HUDEP-2 (cell line): ENCODE data around the gene ZPR1.
"Not testable (repeated sequence)": the region's sequence is repeated elsewhere in the genome, so short reads cannot be mapped to it uniquely, and the experiment has no call there.

ENCODE experiments used
- DNase-seq, 76 experiments: peaks; one replicate each; lab custom pipeline; 2025; ENCODE audit not compliant: unreplicated experiment in 76 of 76; lab: John Stamatoyannopoulos, UW

Gene ZPR1, protein sequence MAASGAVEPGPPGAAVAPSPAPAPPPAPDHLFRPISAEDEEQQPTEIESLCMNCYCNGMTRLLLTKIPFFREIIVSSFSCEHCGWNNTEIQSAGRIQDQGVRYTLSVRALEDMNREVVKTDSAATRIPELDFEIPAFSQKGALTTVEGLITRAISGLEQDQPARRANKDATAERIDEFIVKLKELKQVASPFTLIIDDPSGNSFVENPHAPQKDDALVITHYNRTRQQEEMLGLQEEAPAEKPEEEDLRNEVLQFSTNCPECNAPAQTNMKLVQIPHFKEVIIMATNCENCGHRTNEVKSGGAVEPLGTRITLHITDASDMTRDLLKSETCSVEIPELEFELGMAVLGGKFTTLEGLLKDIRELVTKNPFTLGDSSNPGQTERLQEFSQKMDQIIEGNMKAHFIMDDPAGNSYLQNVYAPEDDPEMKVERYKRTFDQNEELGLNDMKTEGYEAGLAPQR

DNA sequence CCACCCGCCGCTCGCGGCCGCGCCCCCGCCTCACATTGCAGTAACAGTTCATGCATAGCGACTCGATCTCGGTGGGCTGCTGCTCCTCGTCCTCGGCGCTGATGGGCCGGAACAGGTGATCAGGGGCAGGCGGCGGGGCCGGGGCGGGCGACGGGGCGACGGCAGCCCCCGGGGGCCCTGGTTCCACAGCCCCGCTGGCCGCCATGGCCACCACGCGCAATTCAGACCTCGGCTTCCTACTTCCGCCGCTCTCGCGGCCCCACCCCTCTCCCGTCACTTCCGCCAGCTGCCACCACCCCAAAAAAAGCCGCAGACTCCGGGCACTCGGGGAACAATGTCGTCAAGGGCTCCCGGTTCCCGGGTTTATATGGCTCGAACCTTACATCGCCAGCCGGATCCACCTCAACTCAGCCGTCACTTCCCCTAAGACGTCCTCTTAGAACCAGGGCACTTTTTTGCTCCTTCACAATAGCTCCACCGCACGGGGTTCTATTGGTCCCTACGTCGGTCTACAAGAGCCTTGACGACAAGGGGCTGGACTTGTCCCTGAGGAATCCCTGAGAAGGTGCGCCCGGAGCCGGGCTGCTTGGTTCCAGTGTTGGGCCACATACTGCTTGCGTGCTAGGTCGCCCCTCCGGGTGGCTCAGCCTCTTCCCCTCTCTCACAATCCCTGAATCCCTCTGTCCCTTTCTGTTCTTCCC, at the start of gene ZPR1:
Gene ZPR1 (minus strand): TSS at position 238 of the 701 bp plus-strand sequence. CDS start 33 bp downstream, at position 205.
- DNase-seq = peak in 60 of 76 experiments; percentile 3 to 77 (median 54)

DNA sequence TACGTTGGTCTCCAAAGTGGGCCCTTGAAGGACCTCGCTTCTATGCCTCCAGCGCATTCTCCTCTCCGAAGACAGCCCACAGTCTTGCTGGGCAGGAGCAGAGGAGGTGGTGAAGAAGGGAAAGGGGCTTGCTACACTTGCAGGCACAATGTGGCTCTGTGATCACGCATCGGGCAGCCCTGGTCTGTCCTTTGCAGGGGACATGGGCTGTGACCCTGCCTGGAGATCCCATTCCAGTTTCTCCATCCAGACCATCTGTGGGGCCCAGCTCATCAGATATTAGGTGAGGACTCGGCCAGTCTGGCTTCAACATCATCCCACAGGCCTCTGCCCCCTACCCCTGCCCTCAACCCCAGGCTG, 48.8 kb upstream of the ZPR1 start:
- DNase-seq = no peak

DNA sequence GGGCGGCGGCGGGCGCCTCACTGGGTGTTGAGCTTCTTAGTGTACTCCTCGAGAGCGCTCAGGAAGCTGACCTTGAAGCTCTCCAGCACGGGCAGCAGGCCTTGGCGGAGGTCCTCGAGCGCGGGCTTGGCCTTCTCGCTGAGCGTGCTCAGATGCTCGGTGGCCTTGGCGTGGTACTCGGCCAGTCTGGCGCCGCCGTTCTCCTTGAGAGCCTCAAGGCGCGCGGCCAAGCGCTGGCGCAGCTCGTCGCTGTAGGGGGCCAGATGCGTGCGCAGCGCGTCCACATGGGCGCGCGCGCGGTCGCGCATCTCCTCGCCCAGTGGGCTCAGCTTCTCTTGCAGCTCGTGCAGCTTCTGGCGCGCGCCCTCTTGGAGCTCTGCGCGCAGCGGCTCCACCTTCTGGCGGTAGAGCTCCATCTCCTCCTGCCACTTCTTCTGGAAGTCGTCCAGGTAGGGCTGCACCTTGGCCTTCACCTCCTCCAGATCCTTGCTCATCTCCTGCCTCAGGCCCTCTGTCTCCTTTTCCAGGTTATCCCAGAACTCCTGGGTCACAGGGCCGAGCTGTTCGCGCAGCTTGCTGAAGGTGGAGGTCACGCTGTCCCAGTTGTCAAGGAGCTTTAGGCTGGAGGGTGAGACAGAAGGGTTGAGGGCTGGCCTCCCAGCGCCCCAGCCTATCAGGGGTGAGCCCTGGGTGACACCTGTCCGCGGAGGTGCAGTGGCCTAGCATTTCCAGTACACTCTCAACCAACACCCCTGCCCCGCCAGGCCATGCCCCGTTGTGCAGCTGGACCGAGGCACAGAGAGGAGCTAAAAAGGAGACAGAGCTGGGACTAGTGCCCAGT, 48.2 kb upstream of the ZPR1 start:
- peak in 75 of 76 experiments; percentile 8 to 91 (median 78) for DNase-seq

DNA sequence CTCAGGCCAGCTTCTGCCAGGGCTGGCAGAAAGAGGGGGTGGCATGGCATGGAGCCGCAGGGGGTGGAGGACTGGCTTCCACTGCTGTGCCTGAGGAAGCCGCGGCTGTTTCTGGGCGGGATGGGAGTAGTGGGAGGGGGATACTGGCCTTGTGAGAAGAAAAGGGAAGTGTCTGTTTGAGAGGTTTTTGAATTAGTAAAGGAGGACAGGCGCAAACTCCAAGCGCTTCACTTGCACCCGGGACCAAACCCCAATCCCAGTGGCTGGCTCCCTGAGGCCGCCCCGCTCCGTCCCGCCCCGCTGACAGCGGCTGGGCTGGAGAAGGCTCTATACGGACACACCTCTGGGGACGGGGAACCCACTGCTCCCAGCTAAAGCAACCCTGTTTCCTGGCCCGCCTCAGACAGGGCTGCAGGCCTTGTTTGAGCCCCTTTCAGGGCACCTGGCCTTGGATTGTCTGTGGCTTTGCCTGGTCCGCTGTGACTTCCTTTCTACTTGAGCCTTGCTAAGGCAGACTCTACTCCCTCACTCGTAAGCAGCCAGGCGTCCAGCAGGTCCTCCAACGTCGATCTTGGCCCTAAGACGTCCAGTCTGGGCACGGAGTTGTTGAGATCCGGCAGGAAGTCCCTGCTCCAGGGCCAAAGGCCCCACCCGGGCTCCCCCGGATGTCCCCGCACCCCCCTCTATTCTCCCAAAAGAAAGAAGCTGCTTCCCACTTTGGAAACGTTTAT, 47.4 kb upstream of the ZPR1 start:
- DNase-seq = no peak

DNA sequence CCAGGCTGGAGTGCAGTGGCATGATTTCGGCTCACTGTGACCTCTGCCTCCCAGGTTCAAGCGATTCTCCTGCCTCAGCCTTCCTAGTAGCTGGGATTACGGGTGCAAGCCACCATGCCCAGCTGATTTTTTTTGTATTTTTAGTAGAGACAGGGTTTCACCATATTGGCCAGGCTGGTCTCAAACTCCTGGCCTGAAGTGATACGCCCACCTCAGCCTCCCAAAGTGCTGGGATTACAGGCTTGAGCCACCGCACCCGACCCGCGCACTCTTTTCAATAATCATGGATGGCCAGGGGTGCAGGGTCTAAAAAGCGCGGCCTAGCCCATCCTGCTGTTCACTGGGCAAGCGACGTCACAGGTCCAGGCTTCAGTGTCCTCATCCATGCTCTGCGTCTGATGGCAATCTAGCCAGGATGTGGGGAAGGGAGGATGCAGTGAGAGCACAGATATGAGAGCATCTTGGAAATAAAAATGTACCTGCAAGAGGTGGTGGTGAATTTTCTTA, 46.8 kb upstream of the ZPR1 start:
- not testable (repeated sequence) for DNase-seq

DNA sequence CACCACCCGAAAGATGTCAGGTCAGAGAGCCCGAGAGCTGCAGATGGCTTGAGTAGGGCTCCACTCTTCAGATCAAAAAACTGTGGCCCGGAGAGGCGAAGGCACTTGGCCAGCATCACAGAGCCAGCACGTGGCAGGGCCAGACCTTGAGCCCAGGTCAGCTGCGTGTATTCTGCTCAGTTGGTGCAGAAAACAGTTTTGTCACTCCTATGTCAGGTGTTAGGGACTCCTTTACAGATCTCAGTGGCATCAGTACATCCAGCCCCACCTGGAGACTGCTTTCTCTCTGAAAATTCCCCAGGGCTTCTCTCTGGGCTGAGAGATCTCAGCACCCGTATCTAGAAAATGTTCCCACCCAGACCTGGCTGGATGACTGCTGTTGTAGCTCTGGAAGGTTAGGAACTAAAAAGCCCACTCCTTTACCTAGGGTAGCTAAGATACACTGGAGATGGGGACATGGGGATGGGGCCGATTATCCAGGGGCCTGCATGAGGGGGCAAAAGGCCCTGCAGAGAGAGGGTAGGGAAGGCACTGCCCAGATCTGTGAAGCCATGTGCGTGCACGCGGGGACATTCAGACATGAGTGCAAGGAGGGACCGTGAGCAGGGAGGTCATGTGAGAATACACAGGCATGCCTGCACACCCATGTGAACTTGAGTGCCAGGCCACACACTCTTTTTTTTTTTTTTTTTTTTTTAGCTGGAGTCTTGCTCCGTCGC, 46.2 kb upstream of the ZPR1 start:
- DNase-seq = no peak

DNA sequence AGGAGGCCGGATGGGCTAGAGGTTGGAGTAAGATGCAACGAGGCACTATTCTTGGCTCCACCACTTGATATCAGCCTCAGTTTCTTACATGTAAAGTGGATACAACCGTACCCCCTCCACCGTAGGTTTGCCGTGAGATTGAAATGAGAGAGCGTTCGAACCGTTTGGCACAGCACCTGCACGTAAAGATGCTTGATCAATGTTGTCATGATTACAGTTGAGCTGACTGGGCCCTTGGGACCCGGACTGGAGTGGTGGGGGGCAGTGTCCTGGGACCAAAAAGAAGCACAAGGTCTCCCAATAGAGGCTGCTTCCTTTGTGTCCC, 45.6 kb upstream of the ZPR1 start:
- DNase-seq = no peak

DNA sequence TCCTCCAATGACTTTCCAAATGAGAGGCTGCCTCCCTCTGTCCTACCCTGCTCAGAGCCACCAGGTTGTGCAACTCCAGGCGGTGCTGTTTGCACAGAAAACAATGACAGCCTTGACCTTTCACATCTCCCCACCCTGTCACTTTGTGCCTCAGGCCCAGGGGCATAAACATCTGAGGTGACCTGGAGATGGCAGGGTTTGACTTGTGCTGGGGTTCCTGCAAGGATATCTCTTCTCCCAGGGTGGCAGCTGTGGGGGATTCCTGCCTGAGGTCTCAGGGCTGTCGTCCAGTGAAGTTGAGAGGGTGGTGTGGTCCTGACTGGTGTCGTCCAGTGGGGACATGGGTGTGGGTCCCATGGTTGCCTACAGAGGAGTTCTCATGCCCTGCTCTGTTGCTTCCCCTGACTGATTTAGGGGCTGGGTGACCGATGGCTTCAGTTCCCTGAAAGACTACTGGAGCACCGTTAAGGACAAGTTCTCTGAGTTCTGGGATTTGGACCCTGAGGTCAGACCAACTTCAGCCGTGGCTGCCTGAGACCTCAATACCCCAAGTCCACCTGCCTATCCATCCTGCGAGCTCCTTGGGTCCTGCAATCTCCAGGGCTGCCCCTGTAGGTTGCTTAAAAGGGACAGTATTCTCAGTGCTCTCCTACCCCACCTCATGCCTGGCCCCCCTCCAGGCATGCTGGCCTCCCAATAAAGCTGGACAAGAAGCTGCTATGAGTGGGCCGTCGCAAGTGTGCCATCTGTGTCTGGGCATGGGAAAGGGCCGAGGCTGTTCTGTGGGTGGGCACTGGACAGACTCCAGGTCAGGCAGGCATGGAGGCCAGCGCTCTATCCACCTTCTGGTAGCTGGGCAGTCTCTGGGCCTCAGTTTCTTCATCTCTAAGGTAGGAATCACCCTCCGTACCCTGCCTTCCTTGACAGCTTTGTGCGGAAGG, 44.8 kb upstream of the ZPR1 start:
- no peak for DNase-seq

DNA sequence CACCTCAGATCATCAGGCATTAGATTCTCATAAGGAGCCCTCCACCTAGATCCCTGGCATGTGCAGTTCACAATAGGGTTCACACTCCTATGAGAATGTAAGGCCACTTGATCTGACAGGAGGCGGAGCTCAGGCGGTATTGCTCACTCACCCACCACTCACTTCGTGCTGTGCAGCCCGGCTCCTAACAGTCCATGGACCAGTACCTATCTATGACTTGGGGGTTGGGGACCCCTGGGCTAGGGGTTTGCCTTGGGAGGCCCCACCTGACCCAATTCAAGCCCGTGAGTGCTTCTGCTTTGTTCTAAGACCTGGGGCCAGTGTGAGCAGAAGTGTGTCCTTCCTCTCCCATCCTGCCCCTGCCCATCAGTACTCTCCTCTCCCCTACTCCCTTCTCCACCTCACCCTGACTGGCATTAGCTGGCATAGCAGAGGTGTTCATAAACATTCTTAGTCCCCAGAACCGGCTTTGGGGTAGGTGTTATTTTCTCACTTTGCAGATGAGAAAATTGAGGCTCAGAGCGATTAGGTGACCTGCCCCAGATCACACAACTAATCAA, 44.0 kb upstream of the ZPR1 start:
- DNase-seq = no peak

DNA sequence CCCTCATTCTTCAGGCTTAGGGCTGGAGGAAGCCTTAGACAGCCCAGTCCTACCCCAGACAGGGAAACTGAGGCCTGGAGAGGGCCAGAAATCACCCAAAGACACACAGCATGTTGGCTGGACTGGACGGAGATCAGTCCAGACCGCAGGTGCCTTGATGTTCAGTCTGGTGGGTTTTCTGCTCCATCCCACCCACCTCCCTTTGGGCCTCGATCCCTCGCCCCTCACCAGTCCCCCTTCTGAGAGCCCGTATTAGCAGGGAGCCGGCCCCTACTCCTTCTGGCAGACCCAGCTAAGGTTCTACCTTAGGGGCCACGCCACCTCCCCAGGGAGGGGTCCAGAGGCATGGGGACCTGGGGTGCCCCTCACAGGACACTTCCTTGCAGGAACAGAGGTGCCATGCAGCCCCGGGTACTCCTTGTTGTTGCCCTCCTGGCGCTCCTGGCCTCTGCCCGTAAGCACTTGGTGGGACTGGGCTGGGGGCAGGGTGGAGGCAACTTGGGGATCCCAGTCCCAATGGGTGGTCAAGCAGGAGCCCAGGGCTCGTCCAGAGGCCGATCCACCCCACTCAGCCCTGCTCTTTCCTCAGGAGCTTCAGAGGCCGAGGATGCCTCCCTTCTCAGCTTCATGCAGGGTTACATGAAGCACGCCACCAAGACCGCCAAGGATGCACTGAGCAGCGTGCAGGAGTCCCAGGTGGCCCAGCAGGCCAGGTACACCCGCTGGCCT, 42.5 kb upstream of the ZPR1 start:
- no peak for DNase-seq

DNA sequence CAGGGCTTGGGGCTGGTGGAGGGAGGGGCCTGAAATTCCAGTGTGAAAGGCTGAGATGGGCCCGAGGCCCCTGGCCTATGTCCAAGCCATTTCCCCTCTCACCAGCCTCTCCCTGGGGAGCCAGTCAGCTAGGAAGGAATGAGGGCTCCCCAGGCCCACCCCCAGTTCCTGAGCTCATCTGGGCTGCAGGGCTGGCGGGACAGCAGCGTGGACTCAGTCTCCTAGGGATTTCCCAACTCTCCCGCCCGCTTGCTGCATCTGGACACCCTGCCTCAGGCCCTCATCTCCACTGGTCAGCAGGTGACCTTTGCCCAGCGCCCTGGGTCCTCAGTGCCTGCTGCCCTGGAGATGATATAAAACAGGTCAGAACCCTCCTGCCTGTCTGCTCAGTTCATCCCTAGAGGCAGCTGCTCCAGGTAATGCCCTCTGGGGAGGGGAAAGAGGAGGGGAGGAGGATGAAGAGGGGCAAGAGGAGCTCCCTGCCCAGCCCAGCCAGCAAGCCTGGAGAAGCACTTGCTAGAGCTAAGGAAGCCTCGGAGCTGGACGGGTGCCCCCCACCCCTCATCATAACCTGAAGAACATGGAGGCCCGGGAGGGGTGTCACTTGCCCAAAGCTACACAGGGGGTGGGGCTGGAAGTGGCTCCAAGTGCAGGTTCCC, 41.8 kb upstream of the ZPR1 start, which contains the start of gene APOC3:
Gene APOC3 (plus strand): TSS at position 383 of the 659 bp plus-strand sequence. CDS start 676 bp downstream, outside the sequence.
- no peak for DNase-seq

DNA sequence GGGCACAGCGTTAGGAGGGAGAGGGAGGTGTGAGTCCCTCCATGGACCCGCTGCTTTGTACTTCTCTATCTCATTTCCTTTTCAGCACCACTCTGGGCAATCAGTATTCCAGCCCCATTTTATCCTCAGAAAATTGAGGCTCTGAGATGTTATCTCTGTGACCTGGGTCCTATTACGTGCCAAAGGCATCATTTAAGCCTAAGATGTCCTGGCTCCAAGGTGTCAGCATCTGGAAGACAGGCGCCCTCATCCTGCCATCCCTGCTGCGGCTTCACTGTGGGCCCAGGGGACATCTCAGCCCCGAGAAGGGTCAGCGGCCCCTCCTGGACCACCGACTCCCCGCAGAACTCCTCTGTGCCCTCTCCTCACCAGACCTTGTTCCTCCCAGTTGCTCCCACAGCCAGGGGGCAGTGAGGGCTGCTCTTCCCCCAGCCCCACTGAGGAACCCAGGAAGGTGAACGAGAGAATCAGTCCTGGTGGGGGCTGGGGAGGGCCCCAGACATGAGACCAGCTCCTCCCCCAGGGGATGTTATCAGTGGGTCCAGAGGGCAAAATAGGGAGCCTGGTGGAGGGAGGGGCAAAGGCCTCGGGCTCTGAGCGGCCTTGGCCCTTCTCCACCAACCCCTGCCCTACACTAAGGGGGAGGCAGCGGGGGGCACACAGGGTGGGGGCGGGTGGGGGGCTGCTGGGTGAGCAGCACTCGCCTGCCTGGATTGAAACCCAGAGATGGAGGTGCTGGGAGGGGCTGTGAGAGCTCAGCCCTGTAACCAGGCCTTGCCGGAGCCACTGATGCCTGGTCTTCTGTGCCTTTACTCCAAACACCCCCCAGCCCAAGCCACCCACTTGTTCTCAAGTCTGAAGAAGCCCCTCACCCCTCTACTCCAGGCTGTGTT, 41.1 kb upstream of the ZPR1 start:
- peak in 5 of 76 experiments; percentile 7 to 32 (median 11) for DNase-seq

DNA sequence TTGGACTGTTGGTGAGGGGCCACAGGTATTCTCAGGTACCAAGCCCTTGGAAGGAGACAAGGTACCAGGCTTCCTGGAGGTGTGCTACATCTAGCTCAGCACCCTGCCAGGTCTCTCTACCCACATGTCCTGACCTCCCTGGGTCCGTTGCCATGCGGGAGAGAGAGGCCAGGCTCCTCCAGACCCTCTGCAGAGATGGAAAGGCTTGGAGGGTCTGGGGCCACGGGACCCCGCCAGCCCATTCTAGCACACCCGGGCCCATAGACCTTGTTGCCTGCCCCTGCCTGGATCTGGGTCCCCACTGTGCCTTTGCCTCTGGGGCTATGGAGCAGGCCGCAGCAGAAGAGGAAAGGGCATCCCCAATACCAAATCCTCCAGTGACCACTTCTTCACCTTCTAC, 39.6 kb upstream of the ZPR1 start:
- no peak for DNase-seq

DNA sequence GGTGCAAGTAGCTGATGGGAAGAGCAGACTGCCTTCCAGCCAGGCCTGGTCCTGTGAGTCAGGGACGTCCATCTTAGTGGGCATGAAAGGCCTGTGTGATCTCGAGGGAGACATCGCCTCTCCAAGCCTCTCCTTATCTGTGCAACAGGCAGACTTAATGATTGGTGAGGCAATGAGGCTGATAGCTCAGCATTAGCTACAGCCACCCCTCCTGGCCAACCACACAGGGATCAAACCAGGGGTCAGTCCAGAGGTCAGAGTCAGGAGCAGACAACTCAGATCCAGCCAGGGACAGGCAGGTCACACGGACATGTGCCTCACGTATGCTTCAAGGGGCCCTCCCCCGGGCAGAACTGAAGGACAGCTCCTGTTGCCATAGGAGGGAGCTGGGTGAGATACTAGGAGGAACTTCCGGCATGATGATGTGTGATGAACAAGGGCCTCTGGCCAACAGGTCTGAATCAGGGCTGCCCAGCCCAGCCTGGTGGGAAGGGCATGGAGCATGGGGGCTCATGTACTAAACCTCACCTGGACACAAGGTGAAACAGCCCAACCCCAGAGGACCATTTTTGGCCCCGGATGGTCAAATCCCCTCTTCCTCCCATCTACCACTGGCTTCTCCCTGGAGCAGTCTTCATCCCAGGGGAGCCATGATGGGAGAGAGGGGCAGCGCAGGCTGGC, 39.1 kb upstream of the ZPR1 start:
- no peak for DNase-seq
